Motor neuron (in vitro differentiated cells): ENCODE results near the gene RXYLT1. TPM values are rescaled to one million over a fixed set of nuclear protein-coding genes. Genes with fewer than 3 reads are reported as not detected.
A peak's percentile ranks its signal among the peaks of the same experiment; 100 is the strongest.
"Not testable (repeated sequence)": the region's sequence is repeated elsewhere in the genome, so short reads cannot be mapped to it uniquely, and the experiment has no call there.

Experiments used
- ATAC-seq, 8 experiments: fragments of 200-7000 bp; cut with Tn5 transposase; replicated peaks in 6 of 8; 2 replicates each; pipeline ENCODE4 v1.8.0; 2021; ENCODE audit warnings: mild to moderate bottlenecking in 8 of 8, moderate library complexity in 8 of 8
- H3K27ac ChIP-seq, 2 donors: fragments of 250-450 bp; sonication (Bioruptor Pico); 2 replicates each; pipeline ENCODE4 v1.9.0; 2021; ENCODE audit warnings: antibody characterized with exemption in 2 of 2, mild to moderate bottlenecking in 2 of 2, moderate library complexity in 1 of 2
- H3K4me1 ChIP-seq, 2 donors: fragments of 250-450 bp; sonication (Bioruptor Pico); replicated peaks in 1 of 2; 2 replicates each; pipeline ENCODE4 v1.6.1; 2021; ENCODE audit warnings: antibody characterized with exemption in 2 of 2, mild to moderate bottlenecking in 2 of 2, moderate library complexity in 1 of 2
- H3K4me3 ChIP-seq, 5 donors: fragments of 250-450 bp; sonication (Bioruptor Pico); 2 replicates each; pipeline ENCODE4 v1.9.0; 2021; ENCODE audit warnings: antibody characterized with exemption in 5 of 5, mild to moderate bottlenecking in 5 of 5, moderate library complexity in 4 of 5
- WGBS, 10 experiments: fragments of 450-650 bp; shearing (Covaris generic); methylation state at CpG; one replicate each; pipeline ENCODE4 v1.0.0; 2022; 5-methylcytosine and 5-hydroxymethylcytosine counted together
- in situ Hi-C, 9 experiments: fragments of 400-800 bp; cut with MboI; loops; one replicate each; pipeline ENCODE4 v1.15.0; 2021; ENCODE audit warnings: low sequenced_read_pairs in 9 of 9, low pct_unique_long_range_greater_than_20kb in 2 of 9; ENCODE audit not compliant: unreplicated experiment in 9 of 9
- total RNA-seq, 8 experiments: library from RNA; unstranded; fragments of 300-600 nt; gene quantifications; 2 replicates each; pipeline versions ENCODE4 v1.2.3 to v1.2.4, GENCODE V29; 2022

The RXYLT1 gene
- total RNA-seq, 8 experiments from 2014 or later, result 11.0 to 32.4 (median 17.4) TPM

DNA sequence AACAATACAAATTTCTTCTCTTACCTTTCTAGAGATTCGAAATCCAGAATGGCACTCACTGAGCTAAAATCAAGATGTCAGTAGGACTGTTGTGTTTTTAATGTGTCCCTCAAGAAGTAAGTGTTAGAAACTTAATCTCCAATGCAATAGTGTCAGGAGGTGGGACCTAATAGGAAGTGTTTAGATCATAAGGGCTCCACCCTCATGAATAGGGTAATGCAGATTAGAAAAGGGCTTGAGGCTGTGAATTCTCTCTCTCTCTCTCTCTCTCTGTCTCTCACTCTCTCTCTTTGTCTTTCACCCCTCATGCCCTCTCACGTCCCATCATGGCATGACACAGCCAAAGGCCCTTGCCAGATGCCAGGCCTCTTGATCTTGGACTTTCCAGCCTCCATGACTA is 49.2 kb downstream of the RXYLT1 start:
- WGBS, 10 experiments, result 41 to 100% (median 83%) methylated on average over 1 to 2 of the region's 2 CpGs; no CpG with 5 or more reads in 3 of the 10 experiments
- peak in 3 of 8 experiments; percentile 65 to 95 (median 93) for ATAC-seq
- H3K27ac ChIP-seq, result no peak overlapping the region
- no peaks in the 10 kb centered on the region for H3K4me1 ChIP-seq
- in situ Hi-C loops, result loop anchor here in 8 of 9 experiments (25.0 kb wide), 3 partner anchors 408 to 558 kb away; partner anchors contain the start of gene C12orf56 (in 3 of the 8)
- no peak overlapping the region for H3K4me3 ChIP-seq

DNA sequence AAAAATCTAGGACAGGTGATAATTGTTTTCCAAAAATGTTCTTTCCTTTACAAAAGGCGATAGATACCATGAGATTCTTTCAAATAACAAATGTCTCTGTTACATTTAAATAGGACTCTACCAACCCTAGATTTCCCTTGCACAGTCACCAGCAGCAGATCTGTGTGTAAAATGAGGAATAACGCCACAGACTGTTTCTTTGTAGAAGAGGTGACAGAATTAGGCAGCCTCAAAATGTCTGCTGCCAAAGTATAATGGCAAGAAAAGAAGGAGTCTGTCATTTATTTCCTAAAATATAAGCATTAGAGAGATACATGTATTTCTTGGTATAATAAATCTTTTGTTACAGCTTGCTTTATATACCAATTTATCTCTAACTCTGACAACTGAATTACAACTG is 56.3 kb downstream of the RXYLT1 start:
- in situ Hi-C loops, result loop anchor here (10.0 to 25.0 kb wide), 4 partner anchors 401 to 551 kb away; partner anchors contain the start of gene C12orf56 (in 3 of the 9)
- no peak for ATAC-seq
- Histone ChIP-seq H3K27ac (no peak overlapping the region), H3K4me1 (no peaks in the 10 kb centered on the region), H3K4me3 (no peak overlapping the region)
- 40 to 95% (median 81%) methylated on average over 1 to 2 of the region's 2 CpGs for WGBS, 10 experiments

DNA sequence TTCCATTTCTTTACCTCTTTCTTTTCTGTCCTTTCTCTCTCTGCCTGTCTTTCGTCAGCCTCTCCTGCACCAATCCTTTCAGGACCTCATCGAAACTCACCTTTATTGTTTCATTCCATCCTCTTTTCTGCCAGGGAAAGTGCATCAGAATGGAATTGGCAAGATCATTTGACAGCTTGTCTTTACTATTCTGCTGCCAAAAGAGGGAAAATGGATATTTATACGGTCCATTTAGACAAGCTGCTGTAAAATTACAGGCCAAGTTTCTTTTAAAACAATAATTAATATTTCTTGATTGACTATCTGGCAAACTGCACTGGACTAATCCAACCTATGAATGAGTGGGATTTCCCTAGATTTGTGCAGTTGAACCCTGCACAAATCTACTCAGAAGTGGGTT is 57.2 kb downstream of the RXYLT1 start:
- H3K27ac ChIP-seq, result no peak overlapping the region
- no peak overlapping the region for H3K4me3 ChIP-seq
- no peaks in the 10 kb centered on the region for H3K4me1 ChIP-seq
- in situ Hi-C loops, result loop anchor here (10.0 to 25.0 kb wide), 4 partner anchors 400 to 550 kb away; partner anchors contain the start of gene C12orf56 (in 3 of the 9)
- WGBS, 10 experiments, result 56 to 93% (median 80%) methylated on average over 2 to 3 of the region's 3 CpGs; no CpG with 5 or more reads in 1 of the 10 experiments
- ATAC-seq, result no peak

DNA sequence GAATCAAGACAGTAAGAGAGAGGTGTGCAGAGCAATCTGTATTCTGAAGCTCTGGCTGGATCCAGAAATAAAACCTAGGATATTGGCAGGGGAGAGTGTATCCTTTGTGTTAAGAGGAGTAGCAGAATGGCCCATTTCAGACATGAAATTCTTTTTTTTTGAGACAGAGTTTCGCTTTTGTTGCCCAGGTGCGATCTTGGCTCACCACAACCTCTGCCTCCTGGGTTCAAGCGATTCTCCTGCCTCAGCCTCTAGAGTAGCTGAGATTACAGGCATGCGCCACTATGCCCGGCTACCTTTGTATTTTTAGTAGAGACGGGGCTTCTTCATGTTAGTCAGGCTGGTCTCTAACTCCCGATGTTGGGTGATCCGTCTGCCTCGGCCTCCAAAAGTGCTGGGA is 58.7 kb downstream of the RXYLT1 start:
- no peak for ATAC-seq
- Histone ChIP-seq H3K4me3 (no peak overlapping the region), H3K27ac (no peak overlapping the region), H3K4me1 (no peaks in the 10 kb centered on the region)
- 69 to 100% (median 86%) methylated on average over 1 to 5 of the region's 9 CpGs; no CpG with 5 or more reads in 3 of the 10 experiments for WGBS, 10 experiments
- in situ Hi-C loops, result loop anchor here (10.0 to 25.0 kb wide), 4 partner anchors 399 to 549 kb away; partner anchors contain the start of gene C12orf56 (in 3 of the 9)

DNA sequence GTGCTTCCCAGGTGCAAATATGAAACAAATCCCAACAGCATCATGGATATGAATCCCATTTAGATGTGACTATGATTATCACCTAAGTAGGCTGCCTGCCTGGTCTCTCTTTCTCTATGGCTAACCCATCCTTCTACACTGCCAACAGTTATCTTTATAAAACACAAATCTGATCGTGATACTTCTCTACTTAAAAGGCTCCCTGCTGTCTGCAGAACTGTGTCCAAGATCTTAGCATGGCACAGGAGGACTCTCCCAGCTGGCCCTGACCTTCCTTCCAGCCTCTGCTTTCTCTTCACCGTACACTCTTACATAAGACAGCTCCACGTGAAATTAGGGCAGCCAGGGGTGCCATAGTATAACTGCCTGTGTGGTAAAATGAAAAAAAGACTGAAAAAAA is 61.3 kb downstream of the RXYLT1 start:
- 20 to 93% (median 55%) methylated on average over 1 to 3 of the region's 3 CpGs for WGBS, 10 experiments
- in situ Hi-C loops, result loop anchor here in 8 of 9 experiments (10.0 to 25.0 kb wide), 5 partner anchors 334 to 546 kb away; partner anchors contain the start of gene C12orf56 (in 3 of the 8)
- Histone ChIP-seq H3K4me3 (no peak overlapping the region), H3K27ac (no peak overlapping the region), H3K4me1 (no peaks in the 10 kb centered on the region)
- no peak for ATAC-seq

DNA sequence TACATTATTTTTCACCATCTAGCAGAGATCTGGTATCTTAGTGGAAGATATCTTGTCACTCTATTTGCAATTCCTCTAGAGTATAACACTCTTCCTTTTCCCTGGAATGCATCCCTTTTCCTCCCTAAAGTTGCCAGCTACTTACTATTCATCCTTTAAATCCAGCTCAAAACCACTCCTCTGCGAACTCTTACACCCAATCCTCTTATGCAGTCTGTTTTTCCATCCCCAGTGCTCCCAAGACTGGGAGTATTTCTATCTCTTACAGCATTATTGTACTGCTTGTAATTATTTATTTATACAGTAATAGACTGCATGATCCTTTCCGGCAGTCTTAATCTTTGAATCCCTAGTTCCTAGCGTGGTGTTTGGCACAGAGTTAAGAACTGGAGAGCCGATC is 61.9 kb downstream of the RXYLT1 start:
- Histone ChIP-seq H3K4me3 (no peak overlapping the region), H3K27ac (no peak overlapping the region), H3K4me1 (peaks cover 0 to 5% of the 10 kb centered on the region in 2 donors)
- in situ Hi-C loops, result loop anchor here in 8 of 9 experiments (10.0 to 25.0 kb wide), 5 partner anchors 333 to 546 kb away; partner anchors contain the start of gene C12orf56 (in 3 of the 8)
- 0 to 100% (median 91%) methylated on average over 1 to 4 of the region's 4 CpGs for WGBS, 10 experiments
- no peak for ATAC-seq

DNA sequence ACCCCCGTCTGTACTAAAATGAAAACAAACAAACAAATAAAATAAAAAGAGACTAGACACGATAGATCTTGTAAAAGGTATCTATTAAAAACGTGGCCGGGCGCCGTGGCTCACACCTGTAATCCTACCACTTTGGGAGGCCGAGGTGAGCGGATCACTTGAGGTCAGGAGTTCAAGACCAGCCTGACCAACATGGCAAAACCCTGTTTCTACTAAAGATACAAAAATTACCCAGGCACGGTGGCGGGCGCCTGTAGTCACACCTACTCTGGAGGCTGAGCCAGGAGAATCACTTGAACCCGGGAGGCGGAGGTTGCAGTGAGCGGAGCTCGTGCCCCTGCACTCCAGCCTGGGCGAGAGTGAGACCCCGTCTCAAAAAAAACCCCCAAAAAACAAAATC is 63.0 kb downstream of the RXYLT1 start:
- in situ Hi-C loops, result loop anchor here in 8 of 9 experiments (10.0 to 25.0 kb wide), 5 partner anchors 332 to 545 kb away; partner anchors contain the start of gene C12orf56 (in 3 of the 8)
- not testable (repeated sequence) for H3K4me1 ChIP-seq, H3K4me3 ChIP-seq, ATAC-seq, H3K27ac ChIP-seq
- 87 to 98% (median 95%) methylated on average over 5 to 15 of the region's 17 CpGs; no CpG with 5 or more reads in 2 of the 10 experiments for WGBS, 10 experiments

DNA sequence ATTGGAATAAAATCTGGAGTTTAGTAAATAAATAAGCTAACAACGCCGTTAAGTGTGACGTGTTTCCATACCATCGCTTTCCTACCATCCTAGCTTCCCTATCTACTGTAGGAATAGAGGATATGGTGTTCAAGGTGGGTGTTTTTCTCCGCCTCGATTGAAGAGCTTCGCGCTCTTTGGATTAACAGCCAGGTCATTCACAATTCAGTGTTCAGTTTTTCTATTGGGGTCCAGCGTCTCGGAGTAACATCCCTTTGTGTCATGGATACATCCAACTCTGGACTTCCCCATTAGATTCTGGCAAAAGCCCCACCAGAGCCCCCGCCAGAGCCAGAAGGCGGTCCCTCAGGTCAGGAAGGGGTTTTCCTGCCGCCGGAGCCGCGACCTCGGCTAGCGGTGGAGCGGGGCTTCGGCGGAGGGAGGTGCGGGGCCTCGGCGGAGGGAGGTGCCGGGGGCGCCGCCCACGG is 63.6 kb downstream of the RXYLT1 start:
- H3K4me3 ChIP-seq, result peak overlapping the region; percentile 58 to 96 (median 71)
- peak overlapping the region in 1 of 2 donors; percentile 0 for H3K27ac ChIP-seq
- peaks cover 4 to 9% of the 10 kb centered on the region in 2 donors for H3K4me1 ChIP-seq
- no peak for ATAC-seq
- WGBS, 10 experiments, result 27 to 90% (median 47%) methylated on average over 3 to 10 of the region's 28 CpGs; no CpG with 5 or more reads in 3 of the 10 experiments
- in situ Hi-C loops, result loop anchor here in 8 of 9 experiments (10.0 to 25.0 kb wide), 5 partner anchors 332 to 544 kb away; partner anchors contain the start of gene C12orf56 (in 3 of the 8)

DNA sequence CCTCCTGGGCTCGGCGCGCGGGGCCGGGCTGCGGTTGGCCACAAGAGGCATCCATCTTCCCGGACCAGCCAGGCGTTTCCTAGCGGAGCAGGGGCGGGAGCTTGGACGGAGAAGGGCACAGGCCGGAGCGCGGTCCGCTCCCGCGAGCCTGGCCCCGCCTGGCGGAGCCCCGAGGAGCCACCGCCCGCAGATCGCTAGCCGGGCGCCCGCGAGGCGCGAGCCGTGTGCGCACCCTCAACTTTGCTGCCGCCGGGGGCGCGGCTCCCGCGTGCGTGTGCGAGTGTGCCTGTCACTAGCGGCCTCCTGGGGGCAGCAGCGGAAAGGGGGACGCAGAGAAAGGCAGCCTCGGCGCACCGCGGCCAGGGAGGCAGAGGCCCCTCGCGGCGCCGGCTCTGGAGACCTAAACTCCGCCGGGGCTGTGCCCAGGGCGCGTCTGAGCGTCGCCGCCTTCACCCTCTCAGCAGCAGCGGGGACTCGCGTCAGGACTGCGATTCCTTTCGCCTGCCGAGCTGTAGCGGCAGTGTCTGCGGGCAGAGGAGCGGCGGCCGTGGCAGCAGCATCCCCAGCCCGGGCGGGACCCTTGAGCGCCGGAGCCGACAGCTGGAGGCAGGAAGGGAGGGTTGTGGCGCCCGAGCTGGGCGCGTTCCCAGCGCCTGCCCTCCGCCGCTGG is 64.1 kb downstream of the RXYLT1 start:
- in situ Hi-C loops, result loop anchor here in 8 of 9 experiments (10.0 to 25.0 kb wide), 5 partner anchors 331 to 543 kb away; partner anchors contain the start of gene C12orf56 (in 3 of the 8)
- peak overlapping the region; percentile 13 to 55 for H3K27ac ChIP-seq
- ATAC-seq, result peak; percentile 86 to 91 (median 89)
- H3K4me3 ChIP-seq, result peak overlapping the region; percentile 58 to 96 (median 71)
- peaks cover 4 to 9% of the 10 kb centered on the region in 2 donors for H3K4me1 ChIP-seq
- 0 to 2% (median 0%) methylated on average over 4 to 13 of the region's 80 CpGs; no CpG with 5 or more reads in 7 of the 10 experiments for WGBS, 10 experiments

DNA sequence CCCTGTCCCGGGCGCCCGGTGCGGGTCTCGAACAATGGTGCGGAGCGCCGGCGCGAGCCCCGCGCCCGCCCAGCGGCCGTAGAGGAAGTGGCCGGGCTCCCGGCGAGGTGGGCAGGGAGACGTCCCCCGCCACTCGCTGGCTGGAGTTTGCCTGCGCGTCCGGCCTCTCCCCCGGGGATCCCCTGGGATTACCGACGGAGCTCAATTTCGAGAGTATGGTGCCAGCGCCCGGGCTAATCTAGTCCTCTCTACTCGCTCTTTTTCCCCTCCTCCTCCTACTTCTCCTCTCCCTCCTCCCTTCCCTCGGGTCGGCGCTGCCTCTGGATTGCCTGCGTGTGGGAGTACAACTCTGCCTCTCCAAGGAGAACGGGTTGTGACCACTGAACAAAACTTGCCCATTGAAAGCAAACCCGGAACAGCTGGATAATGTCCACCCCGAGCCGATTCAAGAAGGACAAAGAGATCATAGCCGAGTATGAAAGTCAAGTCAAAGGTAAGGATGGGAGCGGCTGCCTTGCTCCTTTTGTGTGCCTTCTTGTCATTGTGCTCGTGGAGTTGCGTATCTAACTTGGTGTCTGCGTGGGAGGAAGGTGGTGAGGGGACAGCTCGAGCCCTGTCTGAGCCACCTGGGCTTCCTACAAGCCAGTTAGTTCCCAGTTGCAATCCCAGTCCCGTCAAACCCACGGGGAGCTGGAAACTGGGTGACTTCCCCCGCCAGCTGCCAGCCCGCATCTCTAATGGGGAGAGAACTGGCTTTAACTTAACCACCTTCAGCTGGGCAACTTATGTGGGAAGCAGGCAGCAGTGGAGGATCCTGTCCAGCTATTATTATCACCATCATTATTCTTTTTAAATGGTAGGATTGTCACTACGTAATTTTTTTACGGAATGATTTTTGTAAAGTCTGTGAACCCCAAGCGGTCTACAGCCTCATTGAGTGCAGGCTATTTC is 65.0 kb downstream of the RXYLT1 start, which contains the start of gene SRGAP1:
Gene SRGAP1, plus strand, starts transcription at position 310 of the 951 bp plus-strand sequence. Its CDS starts 117 bp downstream, at position 427.
- 0 to 17% (median 2%) methylated on average over 3 to 13 of the region's 52 CpGs for WGBS, 10 experiments
- H3K4me1 ChIP-seq, result peaks cover 4 to 9% of the 10 kb centered on the region in 2 donors
- H3K4me3 ChIP-seq, result peak within 1 kb of the TSS; percentile 58 to 96 (median 71)
- H3K27ac ChIP-seq, result peak within 1 kb of the TSS; percentile 13 to 55
- peak; percentile 13 to 27 (median 18) for ATAC-seq
- in situ Hi-C loops, result loop anchor here in 8 of 9 experiments (10.0 to 25.0 kb wide), 5 partner anchors 330 to 543 kb away; partner anchors contain the start of gene C12orf56 (in 3 of the 8)

DNA sequence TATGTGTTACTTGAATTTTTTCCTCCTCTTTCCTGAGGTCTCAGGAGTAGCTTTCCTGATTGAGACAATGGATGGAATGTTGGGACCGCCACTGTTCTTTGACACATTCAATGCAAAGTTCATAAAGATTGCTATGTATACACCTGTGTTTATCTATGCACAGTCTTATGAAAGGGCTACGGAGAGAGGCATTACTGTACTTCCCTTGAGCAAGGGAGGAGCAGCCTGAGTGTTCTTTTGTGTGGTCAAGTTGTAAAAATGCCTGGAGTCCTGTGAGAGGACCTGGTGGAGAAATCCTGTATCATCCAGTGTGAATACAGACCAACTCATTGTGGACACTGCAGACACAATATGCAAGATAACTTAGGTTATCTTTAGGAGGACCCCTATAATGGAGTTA is 66.0 kb downstream of the RXYLT1 start:
- in situ Hi-C loops, result loop anchor here in 8 of 9 experiments (10.0 to 25.0 kb wide), 5 partner anchors 329 to 542 kb away; partner anchors contain the start of gene C12orf56 (in 3 of the 8)
- 0 to 27% (median 4%) methylated on average over 1 to 2 of the region's 2 CpGs; no CpG with 5 or more reads in 2 of the 10 experiments for WGBS, 10 experiments
- Histone ChIP-seq H3K27ac (no peak overlapping the region), H3K4me3 (peak overlapping the region; percentile 58 to 96 (median 71)), H3K4me1 (peaks cover 4 to 9% of the 10 kb centered on the region in 2 donors)
- ATAC-seq, result no peak
